ENCODE data around the gene DSTN.

DSTN gene

DNA sequence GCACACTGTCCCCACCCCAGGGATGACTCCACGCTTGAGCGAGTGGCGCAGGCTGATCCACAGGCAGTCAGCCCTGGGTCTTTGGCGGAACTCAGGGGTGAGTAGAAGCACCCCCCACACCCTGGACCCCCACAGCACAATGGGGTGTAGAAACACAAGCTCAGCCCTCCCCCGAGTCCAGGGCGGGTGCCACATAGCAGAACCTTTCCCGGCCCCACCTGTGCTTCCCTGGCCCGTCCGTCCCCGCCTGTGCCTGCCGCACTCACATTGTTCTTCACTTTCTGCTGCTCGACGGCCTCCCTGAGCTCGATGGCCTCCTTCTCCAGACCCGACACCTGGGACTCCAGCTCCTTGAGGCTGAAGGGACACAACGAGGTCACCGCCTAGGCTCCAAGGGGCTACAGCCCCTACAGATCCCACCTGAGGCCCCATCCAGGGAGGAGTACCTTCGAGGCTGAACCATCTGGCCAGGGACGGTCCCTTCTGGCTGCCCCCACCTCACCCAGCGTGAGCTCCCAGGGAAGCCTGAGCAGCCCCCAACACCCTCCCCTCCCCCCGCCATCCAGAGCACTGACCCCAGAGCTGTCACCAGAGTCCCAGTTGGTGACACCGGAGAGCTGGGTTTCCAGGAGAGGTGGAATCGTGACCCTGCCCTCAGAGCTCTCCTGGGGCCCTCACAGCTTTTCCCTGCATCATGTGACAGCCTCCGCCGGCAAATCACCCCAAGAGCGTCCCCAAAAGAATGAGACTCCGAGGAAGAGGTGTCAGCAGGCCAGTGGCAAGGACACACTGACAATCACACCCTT is 55.6 kb downstream of the DSTN start:
- DNase-seq: no peak

DNA sequence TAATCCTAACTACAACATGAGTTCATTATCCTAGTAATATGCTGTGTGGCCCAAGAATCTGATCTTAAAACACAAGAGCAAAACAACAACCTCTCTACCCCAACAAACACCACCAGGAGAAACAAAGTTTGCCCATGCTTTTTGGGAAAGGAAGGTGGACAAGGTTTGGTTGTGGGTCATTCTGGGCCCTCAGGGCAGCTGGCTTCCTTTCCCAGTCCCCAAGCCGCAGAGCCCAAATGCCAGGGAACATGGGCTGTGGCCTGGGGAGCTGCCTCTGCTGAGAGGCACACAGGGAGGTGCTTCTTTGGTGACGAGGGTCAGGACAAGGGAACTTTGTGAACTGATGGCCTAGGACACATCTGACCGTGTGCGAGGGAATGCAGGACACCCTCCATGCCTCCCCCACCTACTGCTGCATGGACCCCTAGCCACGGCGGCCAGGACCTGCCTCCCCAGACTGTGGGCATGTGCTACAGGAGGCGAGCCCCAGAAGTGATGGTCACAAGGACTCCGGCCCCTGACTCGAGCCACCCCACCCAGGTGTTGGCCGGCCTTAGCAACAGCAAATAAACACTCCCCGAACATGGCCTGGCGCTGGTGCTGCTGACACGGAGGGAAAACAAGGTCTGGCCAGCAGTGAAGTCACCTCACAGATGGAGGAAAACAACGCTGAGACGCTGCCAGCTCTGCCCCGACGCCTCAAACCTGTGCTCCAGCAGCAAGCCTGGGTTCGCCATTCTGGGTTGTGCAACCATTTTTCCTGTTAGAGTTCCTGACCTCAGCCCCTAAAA is 56.5 kb downstream of the DSTN start:
- no peak for DNase-seq

DNA sequence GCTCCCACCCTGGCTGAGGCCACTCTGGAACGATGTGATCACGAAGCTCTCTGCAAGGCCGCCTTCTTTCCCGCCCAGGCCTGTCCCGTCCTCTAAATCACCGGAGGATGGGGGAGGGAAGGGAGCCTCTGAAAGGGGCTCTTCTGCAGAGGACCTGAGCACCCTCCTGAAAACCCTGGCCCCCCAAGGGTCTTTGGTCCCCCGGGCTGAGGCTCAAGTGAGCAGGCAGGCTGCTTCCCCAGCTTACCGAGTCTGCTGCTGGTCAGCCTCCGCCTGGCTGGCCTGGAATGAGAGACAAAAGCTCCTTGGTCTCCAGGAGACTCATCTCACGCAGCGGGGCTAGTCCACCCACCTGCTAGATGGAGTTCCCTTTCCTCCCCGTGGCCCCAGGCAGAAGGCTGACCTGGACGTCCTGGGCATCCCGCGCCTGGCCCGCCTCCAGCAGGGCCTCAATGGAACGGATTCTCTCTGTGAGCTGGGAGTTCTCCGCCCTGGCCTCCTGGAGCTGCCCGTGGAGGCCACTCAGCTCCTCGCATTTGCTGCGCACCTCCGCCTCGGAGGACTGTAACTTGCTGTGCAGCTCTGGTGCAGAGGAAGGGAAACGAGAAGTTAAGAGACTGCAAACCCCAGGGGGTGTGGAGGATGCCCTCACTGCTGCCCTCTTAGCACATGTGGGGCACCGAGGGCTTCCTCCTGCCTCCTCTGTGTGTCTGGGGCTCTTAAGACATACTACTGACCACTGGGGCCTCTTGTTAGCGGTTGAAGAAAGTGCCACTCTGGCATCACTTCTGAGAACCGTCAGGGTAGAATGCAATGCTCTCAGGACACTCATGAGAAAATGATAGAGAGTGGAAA is 57.5 kb downstream of the DSTN start:
- DNase-seq: no peak

DNA sequence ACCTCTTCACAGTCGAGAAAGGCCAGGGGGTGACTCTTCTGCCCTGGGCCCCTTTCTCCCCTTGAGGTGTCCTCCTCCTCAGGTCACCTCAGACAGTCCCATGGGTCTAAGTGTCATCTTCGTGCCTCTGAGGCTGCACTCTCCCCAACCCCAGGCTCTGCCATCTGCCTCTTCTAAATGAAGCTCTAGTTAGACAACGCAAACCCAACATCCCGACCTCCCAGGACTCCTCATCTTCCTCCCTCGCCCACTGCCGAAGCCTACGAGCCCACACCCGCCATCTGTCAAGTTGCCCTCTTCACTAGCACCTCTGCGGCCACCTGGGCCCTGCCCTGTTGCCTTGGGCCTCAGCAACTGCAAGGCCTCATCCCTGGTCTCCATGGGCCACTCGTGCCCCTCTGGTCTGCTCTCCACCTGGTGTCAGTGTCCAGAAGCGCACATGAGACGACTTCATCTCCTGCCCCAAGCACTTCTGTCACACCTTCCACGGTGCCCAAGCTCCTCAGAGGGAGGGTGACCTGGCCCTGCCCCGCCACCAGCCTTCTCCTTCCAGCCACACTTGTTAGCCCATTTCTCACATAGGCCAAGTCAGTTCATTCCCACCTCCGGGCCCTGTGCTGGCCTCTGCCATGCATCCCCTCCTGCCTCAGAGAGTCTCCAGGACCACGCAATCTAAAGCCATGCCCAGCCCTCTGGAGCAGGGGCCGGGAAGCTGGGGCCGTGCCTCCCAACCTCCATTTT is 58.4 kb downstream of the DSTN start:
- DNase-seq: no peak

DNA sequence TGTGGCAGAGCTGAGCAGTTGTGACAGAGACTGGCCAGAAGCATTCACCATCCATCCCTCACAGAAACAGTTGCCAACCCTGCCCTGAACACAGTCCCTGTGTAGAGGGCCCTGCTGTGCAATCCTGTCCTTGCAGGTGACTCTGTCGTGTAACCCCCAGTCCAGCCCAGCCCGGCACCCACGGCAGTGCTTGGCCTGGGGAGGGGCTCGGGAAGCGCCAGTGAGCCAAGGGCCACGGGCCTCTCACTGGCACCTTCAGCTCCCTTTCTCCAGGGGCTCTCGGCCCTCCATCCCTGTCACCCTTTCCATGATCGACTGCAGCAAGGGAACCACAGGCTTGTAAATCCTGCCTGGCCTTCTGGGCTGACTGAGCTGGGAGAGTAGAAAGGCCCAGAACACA is 59.1 kb downstream of the DSTN start:
- no peak for DNase-seq

DNA sequence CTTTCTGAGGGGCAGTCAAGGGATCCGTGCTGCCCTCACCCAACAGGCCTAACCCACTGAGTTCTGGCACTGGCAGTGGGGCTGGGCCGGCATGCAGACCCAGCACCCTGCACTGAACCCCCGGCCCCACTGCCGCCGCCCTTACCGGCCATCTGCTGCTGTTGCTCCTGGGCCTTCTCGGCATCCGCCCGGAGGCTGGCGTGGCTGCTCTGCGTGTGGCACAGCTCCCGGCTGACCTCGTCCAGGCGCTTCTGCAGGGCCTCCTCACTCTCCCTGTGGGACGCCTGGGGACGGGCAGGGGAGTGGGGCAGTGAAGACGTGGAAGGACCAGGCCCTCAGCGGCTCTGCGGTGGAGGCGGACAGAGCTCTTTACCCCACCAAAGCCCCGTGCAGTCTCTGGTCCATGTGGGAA is 59.8 kb downstream of the DSTN start:
- no peak for DNase-seq

DNA sequence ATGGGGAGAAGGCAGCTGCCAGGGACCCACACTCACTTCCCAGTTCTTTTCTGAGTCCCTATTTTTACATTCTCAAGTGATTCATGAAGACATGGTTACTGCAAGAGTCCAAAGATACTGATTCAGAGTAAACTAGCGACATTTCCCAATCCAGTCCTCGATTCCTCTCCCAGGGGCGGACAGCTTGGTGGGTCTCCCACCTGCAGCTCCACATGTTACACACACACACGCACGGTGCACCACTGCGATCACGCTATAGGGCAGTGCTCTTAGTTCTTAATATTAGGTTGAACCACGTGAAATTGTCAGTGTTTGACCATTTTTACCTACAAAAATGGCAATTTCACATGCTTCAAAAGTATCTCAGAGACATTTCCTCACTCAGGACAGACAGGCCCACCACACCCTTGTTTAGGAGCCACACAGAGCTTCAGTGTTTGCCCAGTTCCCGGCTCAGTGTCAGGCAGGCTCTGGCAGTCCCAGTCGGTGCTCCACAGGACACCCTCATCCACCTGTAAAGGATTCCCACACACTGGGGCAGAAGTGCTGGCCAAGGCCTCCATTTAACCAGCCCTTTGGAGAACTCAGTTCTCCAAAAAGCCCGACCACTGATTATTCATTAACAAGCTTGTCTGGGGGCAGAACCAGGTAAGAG is 60.4 kb downstream of the DSTN start:
- DNase-seq: no peak

DNA sequence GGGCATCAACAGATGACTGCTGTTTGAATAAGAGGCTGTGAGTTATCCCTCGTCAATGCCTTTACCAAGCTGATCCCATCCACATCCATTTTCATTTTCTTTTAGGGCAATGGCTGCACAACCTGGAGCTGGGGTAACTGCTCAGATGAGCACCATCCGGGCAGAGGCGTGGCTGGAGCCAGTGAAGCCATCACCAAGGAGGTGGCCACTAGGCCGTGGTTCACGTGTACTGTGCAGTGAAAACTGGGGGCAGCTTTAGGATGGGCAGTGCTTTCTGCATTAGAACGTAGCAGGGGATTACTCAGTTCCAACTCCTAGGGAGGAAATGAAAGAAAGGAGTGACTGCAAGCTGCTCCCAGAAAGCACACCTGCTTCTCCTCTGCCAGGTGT is 60.9 kb downstream of the DSTN start:
- no peak for DNase-seq

DNA sequence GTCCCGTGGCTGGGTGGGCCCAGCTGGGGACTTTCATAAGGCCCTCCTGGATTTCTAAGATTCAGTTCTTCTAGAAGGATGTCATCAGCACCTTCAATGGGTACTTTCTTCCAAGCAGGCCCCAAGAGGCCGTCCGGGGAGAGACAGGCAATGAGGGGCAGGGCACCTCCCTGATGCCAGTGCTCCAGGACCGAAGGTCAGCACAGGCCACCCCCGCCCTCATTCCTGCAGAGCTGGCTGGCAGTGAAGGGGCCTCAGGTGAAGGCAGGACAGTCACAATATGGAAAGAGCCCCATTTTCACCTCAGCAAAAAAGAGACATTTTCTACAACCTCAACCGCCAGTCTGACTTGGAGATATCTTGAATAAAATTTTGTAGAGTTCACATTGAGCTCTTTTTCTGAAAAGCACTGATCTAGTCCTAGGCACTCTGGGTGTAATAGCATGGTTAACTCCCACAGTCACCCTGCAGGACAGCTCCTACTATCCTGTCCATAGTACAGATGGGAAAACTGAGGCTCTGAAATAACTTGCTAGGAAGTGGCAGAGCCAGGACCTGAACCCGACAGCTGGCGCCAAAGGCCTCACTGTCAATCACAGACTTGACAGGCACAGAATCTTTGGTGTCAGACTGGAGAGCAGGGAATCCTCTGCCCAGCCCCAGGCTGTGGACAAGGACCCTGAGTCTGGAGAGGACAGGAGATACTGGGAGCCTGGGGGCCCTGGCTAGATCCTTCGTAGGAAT is 61.9 kb downstream of the DSTN start:
- no peak for DNase-seq

DNA sequence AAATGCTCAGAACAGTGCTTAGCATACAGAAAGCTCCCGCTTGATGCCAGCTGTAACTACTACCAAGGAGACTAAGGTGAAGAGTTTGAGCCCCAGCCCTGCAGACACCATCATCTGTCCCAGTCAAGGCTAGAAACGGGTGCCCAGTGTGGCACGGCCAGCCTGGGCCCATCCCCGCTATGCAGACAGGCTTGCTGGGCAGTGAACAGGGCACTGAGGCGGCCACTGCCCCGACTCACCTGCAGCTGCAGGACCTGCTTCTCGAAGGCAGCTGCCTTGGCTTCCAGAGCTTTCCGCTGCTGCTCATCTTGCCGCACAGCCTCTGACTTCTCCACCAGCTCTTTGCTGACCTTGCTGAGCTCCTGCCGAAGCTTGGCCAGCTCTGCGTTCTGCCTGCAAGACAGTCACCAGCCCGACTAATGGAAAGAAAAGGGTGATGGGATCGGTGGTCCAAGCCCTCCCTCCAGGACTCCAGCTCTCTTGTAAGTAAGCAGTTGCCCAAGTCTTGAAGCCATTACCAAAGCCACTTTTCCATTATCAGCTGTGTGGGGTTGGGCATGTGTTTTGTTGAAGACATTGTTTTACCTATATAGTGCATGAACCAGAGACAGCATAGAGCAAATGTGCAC is 63.5 kb downstream of the DSTN start:
- no peak for DNase-seq

DNA sequence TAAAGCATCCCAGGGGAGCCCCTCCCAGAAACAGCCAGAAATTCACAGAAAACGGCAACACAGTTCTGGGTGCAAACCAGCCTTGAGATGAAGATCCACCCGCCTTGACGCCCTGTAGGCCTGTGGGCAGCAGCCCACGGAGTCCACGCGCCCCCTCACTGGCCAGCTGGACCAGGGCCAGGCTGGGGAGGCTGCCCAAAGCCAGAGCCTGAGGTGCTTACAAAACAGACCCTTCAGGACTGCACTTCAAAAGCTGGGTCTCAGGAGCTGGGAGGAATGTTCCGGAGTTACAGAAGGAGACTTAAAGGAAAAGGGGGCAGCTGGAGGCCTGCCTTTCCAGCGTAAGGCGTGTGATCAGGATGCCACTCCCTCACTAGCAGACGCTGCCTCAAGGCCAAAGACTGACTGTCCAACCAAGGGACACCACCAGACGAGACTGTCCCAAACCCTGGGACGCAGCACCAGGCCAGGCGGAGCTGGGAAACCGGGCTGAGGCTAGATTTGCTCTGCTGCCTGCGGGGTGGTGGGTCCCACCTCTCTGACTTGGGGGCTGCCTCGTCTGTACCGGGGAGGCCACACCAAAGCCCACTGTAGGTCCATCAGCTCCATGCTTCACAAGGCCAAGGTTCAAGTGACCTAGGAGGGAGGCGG is 64.1 kb downstream of the DSTN start:
- no peak for DNase-seq

DNA sequence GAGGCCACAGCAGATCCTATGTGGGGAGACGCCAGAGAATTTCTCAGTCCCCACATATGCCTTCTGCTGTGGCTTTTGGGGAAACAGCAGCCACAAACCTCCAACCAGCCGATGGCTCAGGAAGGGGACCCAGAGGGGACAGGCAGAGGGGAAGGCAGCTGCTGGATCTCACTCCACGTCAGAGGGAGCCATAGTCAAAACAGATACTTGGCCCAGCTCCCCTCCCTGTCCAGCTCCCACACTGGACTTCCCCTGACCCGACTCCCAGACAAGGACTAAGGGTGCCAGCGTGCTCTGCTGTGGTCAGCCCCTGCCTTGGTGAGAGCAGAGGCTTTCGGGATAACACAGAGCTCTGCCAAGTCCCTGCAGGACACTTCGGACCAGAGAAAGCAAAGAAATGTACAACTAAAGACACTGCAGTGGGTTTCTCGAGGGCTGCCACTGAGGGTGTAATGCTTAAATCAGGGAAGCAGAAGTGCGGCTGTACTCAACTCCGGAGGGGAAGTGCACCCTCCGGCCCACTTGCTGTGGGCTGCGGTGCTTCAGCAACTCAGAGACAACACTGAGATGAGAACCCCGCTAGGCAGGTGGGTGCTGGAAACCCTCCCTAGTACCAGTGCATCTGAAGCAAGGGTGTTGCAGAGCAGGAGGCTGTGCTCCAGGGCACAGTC is 64.9 kb downstream of the DSTN start:
- DNase-seq: no peak

DNA sequence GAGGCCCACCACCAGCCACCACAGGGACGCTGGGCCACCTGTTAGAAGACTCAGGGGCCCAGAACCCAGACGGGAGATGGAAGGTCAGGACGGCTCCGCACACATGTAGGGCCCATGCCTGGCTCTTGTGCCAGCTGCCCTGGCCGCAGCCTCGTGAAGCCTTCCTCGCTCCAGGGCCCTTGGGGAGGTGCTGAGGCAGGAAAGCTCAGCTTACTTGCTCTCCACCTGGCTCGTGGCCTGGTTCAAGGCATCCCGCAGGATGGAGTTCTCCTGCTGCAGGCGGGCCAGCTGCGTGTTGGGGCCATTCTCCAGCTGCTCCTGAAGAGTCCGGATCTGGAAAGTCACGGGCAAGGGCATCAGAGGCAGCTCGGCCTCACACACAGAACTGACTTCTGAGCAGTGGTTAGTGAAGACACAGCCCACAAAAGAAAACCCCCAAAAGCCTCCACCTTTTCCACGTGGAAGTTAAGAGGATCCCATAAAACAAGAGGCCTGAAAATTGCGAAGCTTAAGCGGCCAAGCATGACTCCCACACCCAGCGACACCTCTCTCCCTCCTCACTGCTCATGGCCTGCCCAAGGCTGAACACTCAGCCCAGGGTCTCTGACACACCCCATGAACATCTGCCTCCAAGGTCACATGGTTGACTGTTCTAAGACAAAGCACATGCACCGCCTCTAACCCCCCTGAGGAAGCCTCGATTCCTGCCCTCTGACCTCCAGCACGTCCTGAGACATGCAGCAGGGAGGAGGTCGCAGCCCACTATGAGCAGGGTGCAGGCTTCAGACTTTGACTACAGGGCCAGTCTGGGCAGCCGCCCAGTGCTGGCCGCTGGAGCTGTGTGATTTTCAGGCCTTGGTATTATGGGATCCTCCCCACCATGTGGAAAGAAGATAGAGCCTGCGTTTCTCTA is 65.7 kb downstream of the DSTN start:
- DNase-seq: no peak

DNA sequence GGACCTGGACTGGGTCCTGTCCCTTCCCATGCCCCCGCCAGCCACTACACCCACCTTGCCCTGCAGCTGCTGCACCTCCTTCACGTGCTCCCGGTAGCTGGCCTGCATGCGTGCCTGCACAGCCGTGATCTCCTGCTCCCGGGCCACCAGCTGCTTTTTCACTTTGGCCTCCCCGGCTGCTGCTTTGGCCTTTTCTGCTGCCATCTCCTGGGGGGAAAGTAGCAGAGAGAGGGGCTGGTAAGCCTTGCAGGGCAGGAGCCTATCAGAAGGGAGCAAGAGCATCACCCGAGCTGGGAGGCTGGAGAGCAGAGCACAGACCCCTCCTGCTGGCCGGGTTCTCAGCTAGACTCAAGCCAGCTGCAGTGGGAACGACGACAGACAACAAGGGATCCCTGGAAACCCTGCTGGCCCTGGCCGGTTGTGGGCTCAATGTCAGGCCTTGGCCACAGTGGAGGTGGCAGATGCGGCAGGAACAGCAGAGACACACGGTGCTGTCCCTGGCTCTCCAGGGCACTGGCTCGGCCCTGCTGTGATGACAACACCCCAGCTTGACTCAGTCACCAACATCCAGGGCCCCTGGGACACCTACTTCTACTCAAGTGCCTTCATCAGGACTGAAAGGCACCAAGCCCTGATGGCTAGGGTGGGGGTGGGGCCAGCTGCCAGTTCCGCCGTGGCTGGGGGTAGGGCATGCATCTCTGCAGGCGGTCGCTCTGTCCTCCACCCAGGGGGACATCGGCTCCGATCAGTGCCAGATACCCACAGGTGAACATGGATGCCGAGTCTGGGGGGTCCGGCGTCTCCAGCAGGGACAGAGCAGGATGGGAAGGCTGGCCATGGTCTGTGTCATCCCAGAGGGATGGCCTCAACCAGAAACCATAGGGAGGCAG is 66.9 kb downstream of the DSTN start:
- no peak for DNase-seq

DNA sequence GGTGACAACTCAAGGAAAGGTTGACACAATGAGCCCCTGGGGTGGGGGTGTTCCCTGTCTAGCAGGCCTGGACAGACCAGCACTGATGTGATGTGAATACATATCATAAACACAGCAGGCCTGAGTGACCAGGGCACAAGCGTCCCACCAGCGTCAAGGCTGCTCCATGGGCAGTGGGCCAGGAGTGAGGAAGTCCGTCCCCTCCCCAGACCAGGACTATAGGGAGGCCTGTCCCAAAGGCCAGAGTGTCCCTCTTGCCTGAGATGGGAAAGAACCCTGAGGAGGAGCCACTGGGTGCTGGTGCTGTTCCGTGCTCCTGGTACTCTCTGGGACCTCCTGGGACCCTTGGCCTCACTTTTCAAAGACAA is 67.5 kb downstream of the DSTN start:
- DNase-seq: no peak

DNA sequence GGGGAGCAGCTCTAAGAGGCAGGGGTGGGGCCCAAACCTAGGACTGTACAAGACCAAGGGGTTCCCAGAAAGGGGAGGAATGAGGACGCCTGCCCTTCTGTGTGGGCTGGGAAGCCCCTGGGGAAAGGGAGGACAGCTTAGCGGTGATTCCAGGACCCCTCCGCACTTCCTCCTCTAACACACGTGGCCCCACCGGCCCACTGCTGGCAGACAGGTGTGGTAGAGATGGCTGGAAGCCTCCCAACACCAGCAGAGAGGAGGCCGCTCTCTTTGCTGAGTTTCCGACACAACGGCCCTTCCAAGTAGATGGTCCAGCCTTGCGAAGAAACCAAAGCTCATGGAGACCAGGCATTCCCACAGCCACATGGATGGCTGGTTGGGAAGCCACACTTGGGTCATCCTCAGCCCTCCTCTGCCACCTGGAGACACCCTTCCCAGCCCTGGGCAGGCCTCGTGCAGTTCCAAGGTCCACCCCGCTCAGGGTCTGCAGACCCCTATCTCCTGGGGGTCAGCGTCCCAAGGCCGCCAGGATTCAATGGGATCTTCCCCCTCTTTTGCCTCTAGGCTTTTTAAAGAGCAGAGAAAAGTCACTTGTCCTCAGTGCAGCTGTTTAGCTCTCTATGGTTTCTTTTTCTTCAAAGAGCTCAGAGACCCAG is 68.2 kb downstream of the DSTN start:
- DNase-seq: no peak

DNA sequence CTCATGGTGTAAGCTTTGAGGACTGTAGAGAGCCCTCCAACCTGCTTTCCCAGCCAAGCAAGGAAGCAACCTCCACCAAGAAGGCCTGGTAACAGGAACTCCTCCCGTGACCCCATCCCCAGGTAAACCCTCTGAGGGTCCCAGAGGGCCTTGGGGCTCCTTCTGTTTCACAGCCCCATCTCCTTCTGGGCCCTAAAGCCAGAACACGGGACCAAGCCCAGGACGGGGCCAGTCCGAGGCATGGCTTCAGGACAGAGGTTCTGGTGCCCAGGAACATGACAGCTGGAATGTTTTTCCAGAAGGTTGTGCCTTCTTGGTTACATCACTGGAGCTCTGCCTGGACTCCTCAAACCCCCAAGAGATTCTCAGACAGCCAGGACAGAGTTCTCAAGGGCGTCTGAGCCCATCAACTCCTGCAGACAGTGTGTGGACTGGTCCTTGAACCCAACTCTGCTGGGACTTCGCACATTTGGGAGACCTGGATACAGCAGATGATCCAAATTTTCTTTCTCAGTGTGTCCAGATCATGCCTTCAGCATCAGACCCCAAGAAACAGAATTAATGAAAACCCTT is 69.0 kb downstream of the DSTN start:
- DNase-seq: no peak
